GM21737 (cell line): Measurements from ENCODE around the gene ACTA2.

Source experiments
- ATAC-seq: cut with Tn5 transposase; IDR thresholded peaks from one replicate; pipeline ENCODE4 v1.9.1; 2021; ENCODE audit warnings: mild to moderate bottlenecking, moderate library complexity; ENCODE audit not compliant: unreplicated experiment

The ACTA2 gene

DNA sequence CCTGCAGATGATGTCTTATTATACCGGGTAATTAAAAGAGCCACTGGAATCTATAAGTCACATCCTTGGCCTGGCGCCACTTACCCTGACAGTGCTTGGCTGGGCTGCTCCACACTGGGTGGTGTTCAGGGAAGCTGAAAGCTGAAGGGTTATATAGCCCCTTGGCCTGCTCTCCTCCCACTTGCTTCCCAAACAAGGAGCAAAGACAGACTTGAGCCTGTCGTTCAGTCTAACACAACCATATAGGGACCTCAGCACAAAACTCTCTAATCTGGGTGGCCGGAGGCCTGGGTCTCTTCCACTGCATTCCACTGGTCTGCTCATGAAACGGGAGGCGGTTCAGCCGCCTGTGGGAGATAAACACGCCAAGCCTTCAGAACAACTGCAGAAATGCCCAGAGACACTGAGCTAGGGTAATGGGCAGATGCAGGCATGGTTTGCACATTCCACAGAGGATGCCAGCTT lies at the start of gene ACTA2:
ACTA2 (minus strand) TSS at position 127 of the 465 bp plus-strand sequence. CDS start 3,843 bp downstream, outside the sequence.
- ATAC-seq: no peak

DNA sequence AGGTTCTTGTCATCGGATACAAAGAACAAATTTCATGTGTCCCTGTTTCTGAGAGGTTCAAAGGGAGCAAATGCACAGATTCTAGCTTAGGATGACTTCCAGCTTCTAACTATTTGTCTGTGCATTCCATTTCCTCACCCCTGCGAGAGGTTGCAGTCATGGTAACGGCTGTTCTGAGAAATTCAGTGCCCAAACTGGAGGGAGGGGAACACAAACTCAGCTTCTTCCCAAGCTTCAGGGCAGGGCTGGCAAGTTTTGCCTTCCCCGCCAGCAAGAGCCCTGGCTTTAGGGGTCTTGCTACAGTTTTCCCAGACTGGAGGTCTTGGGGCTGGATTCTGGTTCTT lies 49.1 kb upstream of the ACTA2 start:
- no peak for ATAC-seq

DNA sequence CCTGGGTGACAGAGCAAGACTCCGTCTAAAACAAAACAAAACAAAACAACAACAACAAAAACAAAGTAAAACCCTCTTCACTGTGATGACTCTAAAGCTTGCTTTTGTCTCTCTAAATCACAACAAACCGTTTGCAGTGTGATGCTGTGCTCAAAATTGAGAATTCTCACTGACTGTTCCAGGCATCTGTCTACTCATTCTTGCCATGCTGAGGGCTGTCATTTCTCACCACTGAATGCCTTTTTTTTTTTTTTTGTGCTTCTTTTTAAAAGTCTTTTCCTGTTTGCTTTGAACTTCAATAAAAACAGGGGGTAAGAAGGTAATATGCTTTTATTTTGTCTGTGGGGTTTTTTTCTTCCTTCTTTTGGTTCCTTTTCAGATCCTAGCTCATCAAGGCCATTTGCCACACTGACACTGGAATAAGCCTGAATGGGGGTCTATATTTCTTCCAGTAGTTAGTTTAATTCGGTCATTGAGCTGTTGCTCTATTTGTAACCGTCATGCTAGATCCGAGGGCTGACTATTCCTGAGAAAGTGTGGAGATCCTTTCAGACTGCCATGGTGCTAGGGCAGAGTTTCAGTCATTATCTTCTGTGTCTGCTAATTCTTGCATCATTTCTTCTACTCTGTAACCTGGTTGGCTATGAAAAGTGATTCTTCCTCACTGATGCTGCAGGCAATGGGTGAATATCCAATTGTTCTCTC lies 48.6 kb upstream of the ACTA2 start:
- peak; percentile 36 for ATAC-seq

DNA sequence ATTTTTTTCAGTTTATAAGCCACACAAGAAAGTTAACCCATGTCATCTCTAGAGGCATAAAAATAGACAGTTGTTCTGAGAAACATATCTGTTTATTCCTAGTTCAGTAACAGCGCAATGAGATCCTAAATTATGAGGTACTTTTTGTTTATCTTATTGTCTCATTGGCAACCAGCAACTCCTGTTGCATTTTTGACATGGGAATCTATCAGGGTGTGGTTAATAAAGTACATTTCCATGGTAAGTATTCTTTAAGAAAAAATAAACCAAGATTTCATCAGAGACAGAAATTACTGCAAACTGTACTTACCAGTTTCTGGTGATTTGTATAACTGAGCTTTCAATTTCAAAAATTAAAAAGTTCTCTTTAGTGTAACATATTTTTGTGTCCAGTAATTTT lies 47.1 kb upstream of the ACTA2 start:
- ATAC-seq: no peak

DNA sequence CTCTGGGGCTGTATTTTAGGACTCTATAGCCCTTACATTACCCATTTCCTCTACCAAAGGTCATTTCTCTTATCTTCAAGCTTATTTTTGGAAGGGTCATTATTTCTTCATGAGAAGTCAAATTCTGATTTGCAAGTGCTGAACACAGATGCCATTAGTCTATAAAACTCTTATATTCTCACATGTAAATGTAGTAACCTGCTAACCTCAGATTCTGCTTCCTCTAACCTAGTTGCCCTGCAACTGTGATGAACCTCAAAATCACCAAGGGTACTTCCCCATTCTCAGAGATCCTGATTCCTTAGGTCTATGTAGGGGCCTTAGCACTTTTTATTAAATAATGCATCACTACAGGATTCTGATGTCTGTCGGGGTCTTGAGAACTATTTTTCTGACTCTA lies 44.4 kb upstream of the ACTA2 start:
- peak; percentile 43 for ATAC-seq

DNA sequence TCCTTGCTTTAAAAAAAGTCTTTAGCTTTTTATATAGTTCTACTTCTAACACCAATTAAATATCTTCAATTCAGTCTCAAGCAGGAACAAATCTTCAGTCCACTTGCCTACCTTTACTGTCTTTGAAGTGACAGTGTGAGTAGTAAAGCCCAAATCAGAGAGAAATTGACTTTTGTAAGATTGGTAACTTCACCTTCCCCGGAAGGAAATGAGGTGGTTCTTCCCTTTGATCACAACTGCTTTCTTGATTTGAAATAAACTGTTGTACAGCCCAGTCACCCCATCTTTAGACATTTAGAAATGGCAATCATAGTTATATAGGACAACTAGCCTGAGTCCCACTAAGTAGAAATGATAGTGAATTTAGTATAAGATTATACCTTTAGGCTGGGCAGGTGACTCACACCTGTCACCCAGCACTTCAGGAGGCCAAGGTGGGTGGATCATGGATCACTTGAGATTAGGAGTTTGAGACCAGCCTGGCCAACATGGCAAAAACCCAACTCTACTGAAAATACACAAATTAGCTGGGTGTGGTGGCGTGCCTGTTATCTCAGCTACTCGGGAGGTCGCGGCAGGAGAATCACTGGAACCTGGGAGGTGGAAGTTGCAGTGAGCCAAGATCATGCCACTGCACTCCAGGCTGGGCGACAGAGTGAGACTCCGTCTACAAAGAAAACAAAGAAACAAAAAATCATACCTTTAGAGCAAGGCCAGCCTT lies 42.7 kb upstream of the ACTA2 start:
- no peak for ATAC-seq

DNA sequence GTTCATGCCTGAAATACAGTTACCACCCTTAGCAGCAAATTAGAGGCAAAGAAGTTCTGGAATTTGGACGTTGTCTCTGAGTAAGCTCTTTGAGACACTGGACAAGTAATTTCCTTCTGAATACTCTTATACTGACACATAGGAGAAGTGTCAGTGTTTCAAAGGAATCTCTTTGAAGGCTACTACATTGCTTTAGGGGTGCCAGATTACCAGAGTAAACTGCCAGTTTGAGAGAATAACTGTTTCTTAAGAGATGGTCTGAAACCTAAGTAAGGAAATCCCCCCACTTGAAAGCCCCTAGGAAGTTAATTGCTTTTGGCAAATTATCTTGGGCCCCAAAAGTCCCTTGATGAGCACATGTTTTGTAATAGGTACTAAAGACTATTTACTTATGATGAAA lies 41.4 kb upstream of the ACTA2 start:
- no peak for ATAC-seq

DNA sequence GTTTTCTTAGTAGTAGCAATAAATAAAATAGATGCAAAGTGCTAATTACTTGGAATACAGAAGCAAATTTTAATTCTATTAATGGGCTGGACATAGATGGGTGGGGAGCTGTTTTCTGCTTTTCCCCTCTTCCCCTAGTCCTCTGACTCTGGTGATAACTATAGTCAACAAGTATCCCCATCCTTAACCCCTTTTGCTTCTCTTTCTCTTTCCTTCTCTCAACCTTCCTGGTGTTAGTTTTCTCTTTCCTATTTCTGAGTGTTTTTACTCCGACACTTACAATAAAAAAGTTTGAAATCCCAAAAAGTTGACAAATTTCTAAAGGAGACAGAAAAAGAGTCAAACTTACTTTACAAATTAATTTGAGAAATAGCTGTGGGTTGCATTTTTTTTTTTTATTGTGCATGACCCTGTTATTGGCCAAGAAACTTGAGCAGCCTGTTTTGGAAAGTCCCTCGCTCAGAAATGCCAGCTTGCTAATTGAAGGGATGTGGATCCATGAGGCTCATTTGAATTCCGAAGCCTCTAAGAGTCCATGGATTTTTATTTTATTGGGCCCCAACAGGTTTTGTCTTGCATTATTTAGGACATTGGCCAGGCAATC lies 40.5 kb upstream of the ACTA2 start:
- ATAC-seq: no peak

DNA sequence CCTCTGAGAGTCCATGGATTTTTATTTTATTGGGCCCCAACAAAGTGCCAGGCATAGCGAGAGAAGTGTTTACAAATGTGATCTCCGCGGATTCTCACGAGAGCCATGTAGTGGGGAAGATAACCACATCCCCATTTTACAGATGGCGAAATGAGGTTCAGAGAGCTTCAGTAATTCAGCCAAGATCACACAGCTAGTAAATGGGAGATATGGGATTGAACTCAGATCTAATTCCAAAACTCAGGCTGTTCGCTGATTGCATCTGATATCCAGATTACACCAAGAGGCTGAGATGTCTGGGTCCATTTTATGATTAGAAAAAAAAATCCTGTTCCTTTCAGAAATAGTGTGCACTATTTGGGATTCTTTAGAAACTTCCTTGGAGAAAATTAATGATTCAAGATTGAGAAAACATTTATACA lies 39.3 kb upstream of the ACTA2 start:
- no peak for ATAC-seq

DNA sequence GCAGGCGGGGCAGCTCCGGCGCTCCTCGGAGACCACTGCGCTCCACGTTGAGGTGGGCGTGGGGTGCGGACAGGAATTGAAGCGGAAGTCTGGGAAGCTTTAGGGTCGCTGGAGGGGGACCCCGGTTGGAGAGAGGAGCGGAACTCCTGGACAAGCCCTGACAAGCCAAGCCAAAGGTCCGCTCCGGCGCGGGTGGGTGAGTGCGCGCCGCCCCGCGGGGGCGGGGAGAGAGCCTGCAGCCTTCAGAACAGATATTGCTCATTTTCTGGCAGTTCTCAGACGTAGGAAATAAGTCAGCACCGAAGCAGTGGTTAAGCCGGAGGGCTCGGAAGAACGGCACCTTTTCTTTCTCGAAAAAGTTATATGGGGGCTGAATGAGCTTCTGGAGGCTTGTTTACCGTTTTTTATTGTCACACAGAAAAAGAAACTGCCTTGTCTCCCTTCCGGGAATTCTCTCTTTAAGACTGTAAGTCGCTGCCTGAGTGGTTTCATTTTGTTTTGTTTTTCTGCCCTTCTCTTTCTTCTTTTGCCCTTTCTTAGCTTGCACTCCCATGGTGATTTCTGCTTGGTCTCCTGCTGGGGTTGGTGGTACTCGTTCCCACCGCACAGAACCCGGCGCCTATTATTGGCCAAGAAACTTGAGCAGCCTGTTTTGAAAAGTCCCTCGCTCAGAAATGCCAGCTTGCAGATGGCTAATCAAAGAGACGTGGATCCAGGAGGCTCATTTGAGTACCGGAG lies 38.8 kb upstream of the ACTA2 start:
- no peak for ATAC-seq

DNA sequence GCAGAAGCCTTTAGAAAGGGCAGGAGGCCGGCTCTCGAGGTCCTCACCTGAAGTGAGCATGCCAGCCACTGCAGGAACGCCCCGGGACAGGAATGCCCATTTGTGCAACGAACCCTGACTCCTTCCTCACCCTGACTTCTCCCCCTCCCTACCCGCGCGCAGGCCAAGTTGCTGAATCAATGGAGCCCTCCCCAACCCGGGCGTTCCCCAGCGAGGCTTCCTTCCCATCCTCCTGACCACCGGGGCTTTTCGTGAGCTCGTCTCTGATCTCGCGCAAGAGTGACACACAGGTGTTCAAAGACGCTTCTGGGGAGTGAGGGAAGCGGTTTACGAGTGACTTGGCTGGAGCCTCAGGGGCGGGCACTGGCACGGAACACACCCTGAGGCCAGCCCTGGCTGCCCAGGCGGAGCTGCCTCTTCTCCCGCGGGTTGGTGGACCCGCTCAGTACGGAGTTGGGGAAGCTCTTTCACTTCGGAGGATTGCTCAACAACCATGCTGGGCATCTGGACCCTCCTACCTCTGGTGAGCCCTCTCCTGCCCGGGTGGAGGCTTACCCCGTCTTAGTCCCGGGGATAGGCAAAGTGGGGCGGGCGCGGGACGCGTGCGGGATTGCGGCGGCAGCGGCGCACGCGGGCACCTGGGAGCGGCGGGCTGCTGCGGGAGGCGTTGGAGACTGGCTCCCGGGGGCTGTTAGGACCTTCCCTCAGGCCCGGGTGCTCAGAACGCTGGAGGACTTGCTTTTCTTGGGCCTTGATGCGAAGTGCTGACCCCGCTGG lies 38.0 kb upstream of the ACTA2 start, which contains the start of gene FAS:
FAS (plus strand) TSS at position 415 of the 777 bp plus-strand sequence; CDS start at position 494, 79 bp downstream.
- ATAC-seq: peak; percentile 53

DNA sequence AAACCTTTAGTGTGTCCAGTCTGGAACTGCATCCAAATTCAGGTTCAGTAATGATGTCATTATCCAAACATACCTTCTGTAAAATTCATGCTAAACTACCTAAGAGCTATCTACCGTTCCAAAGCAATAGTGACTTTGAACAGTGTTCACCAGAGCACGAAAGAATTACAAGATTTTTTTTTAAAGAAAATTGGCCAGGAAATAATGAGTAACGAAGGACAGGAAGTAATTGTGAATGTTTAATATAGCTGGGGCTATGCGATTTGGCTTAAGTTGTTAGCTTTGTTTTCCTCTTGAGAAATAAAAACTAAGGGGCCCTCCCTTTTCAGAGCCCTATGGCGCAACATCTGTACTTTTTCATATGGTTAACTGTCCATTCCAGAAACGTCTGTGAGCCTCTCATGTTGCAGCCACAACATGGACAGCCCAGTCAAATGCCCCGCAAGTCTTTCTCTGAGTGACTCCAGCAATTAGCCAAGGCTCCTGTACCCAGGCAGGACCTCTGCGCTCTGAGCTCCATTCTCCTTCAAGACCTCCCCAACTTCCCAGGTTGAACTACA lies 37.3 kb upstream of the ACTA2 start:
- peak; percentile 6 for ATAC-seq

DNA sequence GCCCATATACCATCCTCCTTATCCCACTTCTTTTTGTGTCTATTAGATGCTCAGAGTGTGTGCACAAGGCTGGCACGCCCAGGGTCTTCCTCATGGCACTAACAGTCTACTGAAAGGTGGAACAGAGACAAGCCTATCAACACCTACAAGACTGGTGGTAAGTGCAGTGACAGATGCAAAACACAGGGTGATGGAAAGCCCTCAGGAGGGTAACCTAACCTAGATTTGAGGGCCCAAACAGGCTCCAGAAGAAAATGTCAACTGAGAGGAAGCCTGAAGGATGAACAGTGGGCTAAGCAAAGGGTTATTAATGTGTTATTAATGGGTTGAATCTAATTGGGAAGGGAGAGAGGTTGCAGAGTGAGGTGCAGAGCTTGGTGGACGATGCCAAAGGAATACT lies 36.9 kb upstream of the ACTA2 start:
- no peak for ATAC-seq

DNA sequence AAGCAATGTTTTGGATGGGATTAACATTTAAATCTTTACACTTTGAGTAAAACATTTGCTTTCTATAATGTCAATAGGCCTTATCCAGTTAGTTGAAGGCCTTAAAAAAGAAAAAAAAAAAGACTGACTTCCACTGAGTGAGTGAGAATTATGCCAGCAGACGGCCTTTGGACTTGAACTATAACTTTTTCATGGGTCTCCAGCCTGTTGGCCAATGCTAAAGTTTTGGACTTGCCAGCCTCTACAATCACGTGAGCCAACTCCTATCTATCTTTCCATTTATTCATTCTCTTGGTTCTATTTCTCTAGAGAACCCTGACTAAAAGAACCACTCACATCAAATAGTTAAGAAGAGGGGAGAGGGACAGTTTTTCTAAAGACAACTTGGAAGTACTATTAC lies 35.3 kb upstream of the ACTA2 start:
- ATAC-seq: no peak

DNA sequence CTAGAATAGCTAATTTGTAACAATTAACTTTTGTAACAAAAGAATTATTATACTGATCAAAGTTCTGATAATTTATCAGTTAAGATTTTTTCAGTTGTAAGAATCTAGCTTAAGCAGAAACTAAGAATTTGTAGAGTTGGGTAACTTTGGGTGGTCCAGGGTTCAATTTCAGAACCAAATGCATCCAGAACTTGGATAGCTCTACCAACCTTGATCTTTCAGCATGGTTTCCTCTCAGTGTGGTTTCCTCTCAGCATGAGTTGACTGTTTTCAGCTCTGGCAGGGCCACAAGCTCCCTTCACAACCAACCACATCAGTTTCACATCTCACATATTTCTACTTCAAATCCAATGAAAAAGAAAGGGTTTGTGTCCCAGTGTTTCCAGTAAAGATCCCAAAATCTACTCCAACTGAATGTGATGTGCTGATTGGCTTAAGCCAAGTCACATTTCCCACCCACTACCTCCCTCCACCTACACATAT lies 34.7 kb upstream of the ACTA2 start:
- no peak for ATAC-seq

DNA sequence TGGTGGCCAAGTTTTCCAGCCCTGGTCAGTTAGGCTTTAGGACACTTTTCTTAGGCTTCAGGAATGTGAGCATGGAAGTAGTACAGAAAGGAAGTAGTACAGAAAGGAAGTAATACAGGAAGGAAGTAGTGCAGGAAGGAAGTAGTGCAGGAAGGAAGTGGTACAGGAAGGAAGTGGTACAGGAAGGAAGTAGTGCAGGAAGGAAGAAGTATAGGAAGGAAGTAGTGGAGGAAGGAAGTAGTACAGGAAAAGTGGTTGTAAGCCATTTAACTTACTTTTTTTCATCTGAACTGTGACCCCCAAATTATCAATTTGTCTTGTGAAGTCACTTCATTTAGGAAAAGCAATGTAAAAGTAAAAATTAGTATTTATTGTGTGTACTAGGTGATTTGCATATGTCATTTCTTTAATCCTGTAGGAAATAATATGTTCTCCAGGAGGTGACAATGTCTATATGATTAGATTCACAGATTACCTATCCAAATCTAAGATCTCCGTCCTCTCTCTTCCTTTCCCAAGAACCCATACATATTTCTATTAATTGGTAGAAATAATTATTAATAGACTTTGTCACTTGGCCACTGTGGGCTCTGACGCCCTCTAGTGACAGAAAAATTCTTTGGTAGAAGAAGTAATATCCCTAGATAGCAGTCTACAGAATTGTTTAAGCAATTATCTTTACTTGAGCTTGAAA lies 34.1 kb upstream of the ACTA2 start:
- no peak for ATAC-seq

DNA sequence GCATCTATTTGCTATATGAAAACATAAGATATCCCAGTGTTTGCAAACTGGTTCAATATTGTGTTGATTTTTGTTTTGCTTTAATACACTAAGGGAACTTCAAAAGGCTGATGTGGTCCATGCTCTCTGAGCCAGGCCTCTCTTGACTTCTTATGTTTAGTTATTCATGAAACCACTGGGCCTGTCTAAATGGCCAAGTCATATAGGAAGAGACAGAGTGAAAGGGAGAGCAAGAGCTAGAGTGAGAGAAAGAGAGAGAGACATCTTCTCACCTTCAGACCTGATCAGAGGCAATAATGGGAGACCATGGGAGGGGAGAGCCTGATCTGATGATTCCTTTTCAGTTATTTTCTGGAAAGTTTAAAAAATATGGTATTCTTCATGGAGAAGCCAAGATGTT lies 32.0 kb upstream of the ACTA2 start:
- ATAC-seq: no peak

DNA sequence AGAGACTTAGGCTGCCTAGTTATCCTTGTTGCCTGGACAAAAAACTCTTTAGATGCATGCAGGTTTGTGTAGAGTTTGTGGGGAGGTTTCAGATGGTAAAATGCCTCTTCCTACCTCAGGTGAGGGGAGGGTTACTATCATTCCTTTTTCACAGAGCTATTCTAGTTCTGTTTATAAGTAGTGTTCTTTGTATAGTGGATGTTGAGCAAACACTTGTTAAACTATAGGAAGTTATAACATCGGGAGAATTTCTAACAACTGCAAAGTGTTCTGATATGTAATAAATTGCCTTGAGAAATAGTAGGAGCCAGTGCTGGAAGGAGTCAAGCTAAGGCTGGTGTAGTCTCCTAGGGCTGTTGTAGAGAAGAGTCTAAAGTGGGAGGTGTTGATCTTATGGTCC lies 31.4 kb upstream of the ACTA2 start:
- ATAC-seq: no peak

DNA sequence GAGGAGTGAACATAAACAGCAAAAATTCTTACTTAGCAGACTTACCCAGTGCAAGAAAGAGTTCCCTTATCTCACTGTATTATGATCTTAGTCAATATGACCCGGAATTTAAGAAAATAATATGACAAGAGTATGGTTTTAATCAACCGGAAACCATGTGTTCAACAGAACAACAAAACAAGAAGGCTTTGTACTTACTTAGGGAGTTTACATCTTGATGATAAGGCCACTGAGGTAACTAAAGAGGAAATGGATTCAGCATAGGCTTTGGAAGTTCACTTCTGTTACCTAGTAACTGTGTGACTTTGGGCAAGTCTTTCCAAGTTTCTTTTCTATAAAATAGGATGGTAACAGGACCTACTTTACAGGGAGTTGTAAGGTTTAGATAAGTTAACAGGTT lies 30.6 kb upstream of the ACTA2 start:
- ATAC-seq: no peak
